GM12878 (cell line): ENCODE data around the gene UPK1B. TPM values are rescaled to one million over a fixed set of nuclear protein-coding genes. Genes with fewer than 3 reads are reported as not detected.

Experiments
- ATAC-seq: fragments of 200-7000 bp; cut with Tn5 transposase; 3 replicates; pipeline ENCODE4 v1.9.1; 2020; ENCODE audit warnings: mild to moderate bottlenecking, moderate library complexity
- BruUV-seq: library from RNA; stranded (reverse); fragments of 400-500 nt; replicated peaks from 2 replicates; lab custom pipeline; 2021; lab: Mats Ljungman, UMichigan
- CTCF ChIA-PET: fragments of 300-600 bp; sonication (Branson Sonifier 250); formaldehyde crosslinking; extraction: SDS; loops from one replicate; lab custom pipeline; 2021; ENCODE audit warnings: inconsistent platforms; lab: Yijun Ruan, JAX
- POLR2A ChIA-PET: fragments of 350-600 bp; formaldehyde crosslinking; extraction: SDS; loops from one replicate; lab custom pipeline; 2021; ENCODE audit warnings: inconsistent platforms; lab: Charles Lee
- RAD21 ChIA-PET: fragments of 300-600 bp; sonication (Branson Sonifier 250); formaldehyde crosslinking; loops from one replicate; lab custom pipeline; 2023; ENCODE audit warnings: antibody characterized with exemption; ENCODE audit not compliant: unreplicated experiment; lab: Charles Lee
- SMC1A ChIA-PET: fragments of 300-600 bp; sonication (Branson Sonifier 250); formaldehyde crosslinking; loops from one replicate; lab custom pipeline; 2023; ENCODE audit not compliant: unreplicated experiment, uncharacterized antibody; lab: Charles Lee
- DNase-seq: peaks from one replicate; pipeline ENCODE4 v3.0.0-alpha.2; 2011; ENCODE audit warnings: low read depth, low spot score
- FAIRE-seq: peaks from 3 replicates; lab custom pipeline; 2011; peaks lifted over from hg19 to GRCh38; lab: Jason Lieb, UNC
- H2AFZ ChIP-seq: 2 replicates; pipeline ENCODE4 v1.6.0; 2011; ENCODE audit warnings: low read depth, low read length, control low read depth; ENCODE audit not compliant: control insufficient read depth
- H3K27ac ChIP-seq: 2 replicates; pipeline ENCODE4 v1.5.1; 2011; ENCODE audit warnings: control low read depth; ENCODE audit not compliant: control insufficient read depth, insufficient read depth
- H3K27me3 ChIP-seq, 2 experiments: replicated peaks in 1 of 2; 2 replicates each; pipeline versions ENCODE4 v1.6.0 to v1.6.1; 2011; ENCODE audit warnings: low read length in 1 of 2; ENCODE audit not compliant: control insufficient read depth in 2 of 2, insufficient read depth in 2 of 2
- H3K36me3 ChIP-seq, 2 experiments: 2 replicates each; pipeline ENCODE4 v1.5.1; 2011; ENCODE audit warnings: low read length in 1 of 2; ENCODE audit not compliant: control insufficient read depth in 2 of 2, insufficient read depth in 2 of 2
- H3K4me1 ChIP-seq: 2 replicates; pipeline ENCODE4 v1.6.1; 2011; ENCODE audit warnings: mild to moderate bottlenecking, low read length, moderate library complexity, mixed read lengths; ENCODE audit not compliant: control insufficient read depth, insufficient read depth
- H3K4me2 ChIP-seq: 2 replicates; pipeline ENCODE4 v1.6.0; 2011; ENCODE audit warnings: control low read depth; ENCODE audit not compliant: control insufficient read depth, insufficient read depth
- H3K4me3 ChIP-seq: fragments of 200-600 bp; sonication (generic); 2 replicates; pipeline ENCODE4 v1.5.1; 2016
- H3K79me2 ChIP-seq: 2 replicates; pipeline ENCODE4 v1.6.0; 2011; ENCODE audit warnings: low read length; ENCODE audit not compliant: control insufficient read depth, insufficient read depth
- H3K9ac ChIP-seq: 2 replicates; pipeline ENCODE4 v1.8.0; 2011; ENCODE audit warnings: low read length, control low read depth, mixed read lengths; ENCODE audit not compliant: control insufficient read depth, insufficient read depth
- H3K9me3 ChIP-seq: replicated peaks from 3 replicates; pipeline ENCODE4 v1.5.1; 2011; ENCODE audit warnings: mild to moderate bottlenecking, low read length; ENCODE audit not compliant: control insufficient read depth, insufficient read depth
- H4K20me1 ChIP-seq: 2 replicates; pipeline ENCODE4 v1.6.0; 2011; ENCODE audit not compliant: control insufficient read depth, insufficient read depth
- ASH2L ChIP-seq: fragments of 300-600, 200-600 bp; sonication (generic); IDR thresholded peaks from 2 replicates; pipeline ENCODE4 v1.6.1; 2017; ENCODE audit warnings: low read depth, mild to moderate bottlenecking, borderline replicate concordance
- CBX3 ChIP-seq: fragments of 200-600 bp; sonication (generic); IDR thresholded peaks from 2 replicates; pipeline ENCODE4 v1.6.1; 2016; ENCODE audit warnings: low read depth, borderline replicate concordance
- CHD2 ChIP-seq: IDR thresholded peaks from 2 replicates; pipeline ENCODE4 v1.6.1; 2011; ENCODE audit warnings: low read depth, low read length, improper control_type of control experiment, borderline replicate concordance
- CREB1 ChIP-seq: IDR thresholded peaks from 2 replicates; pipeline ENCODE4 v1.6.1; 2012; ENCODE audit warnings: low read depth, mild to moderate bottlenecking, inconsistent platforms
- CREM ChIP-seq: IDR thresholded peaks from 2 replicates; pipeline ENCODE4 v1.6.1; 2014; ENCODE audit warnings: antibody characterized with exemption, low read depth
- DPF2 ChIP-seq: fragments of 450-650 bp; IDR thresholded peaks from 2 replicates; pipeline ENCODE4 v1.6.1; 2017; ENCODE audit warnings: mild to moderate bottlenecking
- KLF5 ChIP-seq: fragments of 450-650 bp; IDR thresholded peaks from 2 replicates; pipeline ENCODE4 v1.6.1; 2014; ENCODE audit warnings: mild to moderate bottlenecking; ENCODE audit not compliant: partially characterized antibody
- NFYA ChIP-seq: IDR thresholded peaks from 2 replicates; pipeline ENCODE4 v1.6.1; 2011; ENCODE audit warnings: low read depth, mild to moderate bottlenecking, low read length, improper control_type of control experiment, borderline replicate concordance
- NRF1 ChIP-seq: conservative IDR thresholded peaks from 2 replicates; pipeline ENCODE4 v1.6.1; 2011; ENCODE audit warnings: mild to moderate bottlenecking, low read depth, low read length, improper control_type of control experiment
- RAD51 ChIP-seq: fragments of 450-650 bp; IDR thresholded peaks from 2 replicates; pipeline ENCODE4 v1.6.1; 2016; ENCODE audit warnings: moderate library complexity, mild to moderate bottlenecking, inconsistent platforms
- SREBF1 ChIP-seq: IDR thresholded peaks from 2 replicates; pipeline ENCODE4 v1.6.1; 2012; ENCODE audit warnings: mild to moderate bottlenecking, low read length
- TARDBP ChIP-seq: IDR thresholded peaks from 2 replicates; pipeline ENCODE4 v1.6.1; 2016; ENCODE audit warnings: borderline replicate concordance
- ZNF622 ChIP-seq: fragments of 450-650 bp; IDR thresholded peaks from 2 replicates; pipeline ENCODE4 v1.6.1; 2017; ENCODE audit warnings: mild to moderate bottlenecking, inconsistent platforms
- WGBS: methylation state at CpG from one replicate; pipeline ENCODE4 v1.1.6; 2016; ENCODE audit warnings: low lambda C conversion rate; ENCODE audit not compliant: insufficient replicate concordance, insufficient coverage; ENCODE audit errors: missing lambda C conversion rate; 5-methylcytosine and 5-hydroxymethylcytosine counted together
- in situ Hi-C: fragments of 300-500 bp; cut with MboI; formaldehyde crosslinking; loops from 9 replicates; pipeline ENCODE4 v1.14.3; 2018; ENCODE audit warnings: mixed read lengths
- intact Hi-C: fragments of 100-400 bp; cut with micrococcal nuclease; formaldehyde crosslinking; loops from one replicate; pipeline ENCODE4 v1.14.2; 2022; ENCODE audit not compliant: unreplicated experiment
- polyA plus RNA-seq, 11 experiments: library from polyadenylated mRNA; depleted of rRNA in 4 of 11; unstranded in 6 of 11; stranded (reverse) in 5 of 11; fragments of >200 nt; fragmentation: Nextera tagmentation in 4 of 11; fragmentation: Illumina TruSeq in 1 of 11; extraction: Ambion mirVana in 4 of 11; extraction: Trizol in 1 of 11; gene quantifications; 1 replicate in 1 of 11; 2 replicates in 10 of 11; pipeline versions ENCODE4 v1.2.1 to v1.2.3, GENCODE V29; 2011 to 2016; ENCODE audit warnings: inconsistent platforms in 2 of 11, missing spikeins in 2 of 11, low read depth in 1 of 11
- total RNA-seq, 4 experiments: library from RNA; depleted of rRNA in 3 of 4; stranded (reverse); fragments of >200 nt in 3 of 4; fragmentation: Illumina TruSeq in 1 of 4; extraction: Trizol in 1 of 4; gene quantifications; 2 replicates each; pipeline versions ENCODE4 v1.2.1 to v1.2.3, GENCODE V29; 2013 to 2021
- TF ChIP-seq, protein P1 (sequence below): fragments of 450-650 bp; IDR thresholded peaks from 2 replicates; pipeline ENCODE4 v1.6.1; 2017; ENCODE audit warnings: low read depth, mild to moderate bottlenecking, moderate library complexity
- TF ChIP-seq, protein P2 (sequence below): IDR thresholded peaks from 2 replicates; pipeline ENCODE4 v1.6.1; 2011; ENCODE audit warnings: mild to moderate bottlenecking, low read depth, low read length, moderate library complexity; ENCODE audit not compliant: insufficient replicate concordance

Gene UPK1B
- total and polyA plus RNA-seq, 10 of the 15 experiments (the other 5 are each of a cell fraction or from before 2014, with no cell fraction given): not detected

DNA sequence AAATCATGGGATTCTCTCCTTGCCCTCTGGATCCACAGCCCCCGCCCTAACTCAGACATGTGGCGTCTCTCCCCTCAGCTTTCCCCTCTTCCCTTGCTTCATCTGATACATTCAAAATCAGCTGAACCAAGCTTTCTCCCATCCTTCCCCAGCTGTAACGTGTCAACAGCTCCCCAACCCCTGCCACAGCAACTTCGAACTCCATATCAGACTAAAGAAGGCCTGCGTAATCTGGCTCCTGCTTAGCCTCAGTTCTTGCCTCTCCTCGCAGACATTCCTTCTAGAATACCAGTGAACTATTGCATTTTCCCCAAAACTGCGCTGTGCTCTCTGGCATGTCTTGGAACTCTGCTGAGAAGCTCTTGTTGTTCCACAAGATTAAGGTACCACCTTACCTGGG, 49.0 kb downstream of the UPK1B start:
- no peaks in the 10 kb centered on the region for H3K79me2 ChIP-seq
- H3K9ac ChIP-seq: no peak overlapping the region
- intact Hi-C loops: no loop called here
- no peak overlapping the region for H3K4me2 ChIP-seq
- WGBS: 92% methylated on average over 7 of the region's 7 CpGs
- no peak for FAIRE-seq
- in situ Hi-C loops: no loop called here
- POLR2A ChIA-PET: interaction anchor here (0.6 kb wide), 1 partner anchor 737 kb away, joined by 3 read pairs; no protein-coding TSS in a partner anchor
- H3K27ac ChIP-seq: no peak overlapping the region
- H3K4me1 ChIP-seq: no peaks in the 10 kb centered on the region
- H2AFZ ChIP-seq: no peak overlapping the region
- no peaks in the 10 kb centered on the region for H4K20me1 ChIP-seq
- BruUV-seq: no TSS peak
- no peak for TF ChIP-seq CREM
- TF ChIP-seq, protein P1, sequence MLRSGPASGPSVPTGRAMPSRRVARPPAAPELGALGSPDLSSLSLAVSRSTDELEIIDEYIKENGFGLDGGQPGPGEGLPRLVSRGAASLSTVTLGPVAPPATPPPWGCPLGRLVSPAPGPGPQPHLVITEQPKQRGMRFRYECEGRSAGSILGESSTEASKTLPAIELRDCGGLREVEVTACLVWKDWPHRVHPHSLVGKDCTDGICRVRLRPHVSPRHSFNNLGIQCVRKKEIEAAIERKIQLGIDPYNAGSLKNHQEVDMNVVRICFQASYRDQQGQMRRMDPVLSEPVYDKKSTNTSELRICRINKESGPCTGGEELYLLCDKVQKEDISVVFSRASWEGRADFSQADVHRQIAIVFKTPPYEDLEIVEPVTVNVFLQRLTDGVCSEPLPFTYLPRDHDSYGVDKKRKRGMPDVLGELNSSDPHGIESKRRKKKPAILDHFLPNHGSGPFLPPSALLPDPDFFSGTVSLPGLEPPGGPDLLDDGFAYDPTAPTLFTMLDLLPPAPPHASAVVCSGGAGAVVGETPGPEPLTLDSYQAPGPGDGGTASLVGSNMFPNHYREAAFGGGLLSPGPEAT: no peak
- TF ChIP-seq TARDBP: no peak
- no peak for TF ChIP-seq KLF5
- TF ChIP-seq, protein P2, sequence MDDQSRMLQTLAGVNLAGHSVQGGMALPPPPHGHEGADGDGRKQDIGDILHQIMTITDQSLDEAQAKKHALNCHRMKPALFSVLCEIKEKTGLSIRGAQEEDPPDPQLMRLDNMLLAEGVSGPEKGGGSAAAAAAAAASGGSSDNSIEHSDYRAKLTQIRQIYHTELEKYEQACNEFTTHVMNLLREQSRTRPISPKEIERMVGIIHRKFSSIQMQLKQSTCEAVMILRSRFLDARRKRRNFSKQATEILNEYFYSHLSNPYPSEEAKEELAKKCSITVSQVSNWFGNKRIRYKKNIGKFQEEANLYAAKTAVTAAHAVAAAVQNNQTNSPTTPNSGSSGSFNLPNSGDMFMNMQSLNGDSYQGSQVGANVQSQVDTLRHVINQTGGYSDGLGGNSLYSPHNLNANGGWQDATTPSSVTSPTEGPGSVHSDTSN: no peak
- TF ChIP-seq CREB1: no peak
- no peak for TF ChIP-seq CBX3
- no peak for TF ChIP-seq ASH2L
- TF ChIP-seq SREBF1: no peak
- TF ChIP-seq CHD2: no peak
- no peak for TF ChIP-seq RAD51
- no peak for TF ChIP-seq NRF1
- no peak for TF ChIP-seq DPF2
- TF ChIP-seq NFYA: no peak
- no peak for TF ChIP-seq ZNF622
- TF ChIP-seq, all 136 proteins: peak for 0
- ChIA-PET RAD21 (interaction anchor here (0.5 to 1.6 kb wide), 2 partner anchors 19 to 334 kb away, joined by 3 to 4 read pairs; partner anchors contain the start of gene B4GALT4), SMC1A (interaction anchor here (1.7 kb wide), 1 partner anchor 19 kb away, joined by 5 read pairs; the partner anchor contains the start of gene B4GALT4), CTCF (no interaction called here)
- H3K36me3 ChIP-seq: peaks cover 11 to 17% of the 10 kb centered on the region in 2 experiments
- ATAC-seq (no peak), DNase-seq (no peak)
- H3K4me3 ChIP-seq: no peak overlapping the region
- no peaks in the 10 kb centered on the region for H3K9me3 ChIP-seq
- no peaks in the 10 kb centered on the region for H3K27me3 ChIP-seq
